ENCODE results near the gene MAP1LC3B2. TPM values are rescaled to one million over a fixed set of nuclear protein-coding genes. Genes with fewer than 3 reads are reported as not detected.

MAP1LC3B2 gene
- total RNA-seq, 1 donor from 2014 or later, result 0.79 TPM

- TF ChIP-seq CTCF (IDR thresholded peaks at IDR 0.05; ENCODE audit: insufficient read depth, low read length, severe bottlenecking), result no peak
- FAIRE-seq (no peak), DNase-seq (ENCODE audit: low read depth) (peak; percentile 66)
- no peaks in the 10 kb centered on the region for H3K27me3 ChIP-seq (ENCODE audit: control insufficient read depth, insufficient read depth, low read length)
- H3K36me3 ChIP-seq (ENCODE audit: control insufficient read depth, insufficient read depth, low read length), result no peaks in the 10 kb centered on the region
- H3K4me3 ChIP-seq (ENCODE audit: low read depth, low read length), result no peak overlapping the region
These were observed 42.1 kb downstream of the MAP1LC3B2 start for GRCh38 chr12:116600959-116601918.

GRCh38 chr12:116601933-116602810 lies 43.0 kb downstream of the MAP1LC3B2 start:
- TF ChIP-seq CTCF (IDR thresholded peaks at IDR 0.05; ENCODE audit: insufficient read depth, low read length, severe bottlenecking), result no peak
- DNase-seq (ENCODE audit: low read depth) (no peak), FAIRE-seq (no peak)
- Histone ChIP-seq H3K27me3 (ENCODE audit: control insufficient read depth, insufficient read depth, low read length) (no peaks in the 10 kb centered on the region), H3K4me3 (ENCODE audit: low read depth, low read length) (no peak overlapping the region), H3K36me3 (ENCODE audit: control insufficient read depth, insufficient read depth, low read length) (no peaks in the 10 kb centered on the region)

- Histone ChIP-seq H3K27me3 (ENCODE audit: control insufficient read depth, insufficient read depth, low read length) (no peaks in the 10 kb centered on the region), H3K4me3 (ENCODE audit: low read depth, low read length) (no peak overlapping the region), H3K36me3 (ENCODE audit: control insufficient read depth, insufficient read depth, low read length) (no peaks in the 10 kb centered on the region)
- FAIRE-seq, result no peak
- no peak for TF ChIP-seq CTCF (IDR thresholded peaks at IDR 0.05; ENCODE audit: insufficient read depth, low read length, severe bottlenecking)
- no peak for DNase-seq (ENCODE audit: low read depth)
These were observed 44.5 kb downstream of the MAP1LC3B2 start for GRCh38 chr12:116603546-116604177.

GRCh38 chr12:116604178-116604895 lies 45.2 kb downstream of the MAP1LC3B2 start:
- DNase-seq (ENCODE audit: low read depth) (no peak), FAIRE-seq (no peak)
- H3K27me3 ChIP-seq (ENCODE audit: control insufficient read depth, insufficient read depth, low read length), result no peaks in the 10 kb centered on the region
- H3K36me3 ChIP-seq (ENCODE audit: control insufficient read depth, insufficient read depth, low read length), result no peaks in the 10 kb centered on the region
- H3K4me3 ChIP-seq (ENCODE audit: low read depth, low read length), result no peak overlapping the region
- no peak for TF ChIP-seq CTCF (IDR thresholded peaks at IDR 0.05; ENCODE audit: insufficient read depth, low read length, severe bottlenecking)

GRCh38 chr12:116604951-116605641 lies 45.9 kb downstream of the MAP1LC3B2 start:
- FAIRE-seq (no peak), DNase-seq (ENCODE audit: low read depth) (no peak)
- Histone ChIP-seq H3K27me3 (ENCODE audit: control insufficient read depth, insufficient read depth, low read length) (no peaks in the 10 kb centered on the region), H3K4me3 (ENCODE audit: low read depth, low read length) (no peak overlapping the region), H3K36me3 (ENCODE audit: control insufficient read depth, insufficient read depth, low read length) (no peaks in the 10 kb centered on the region)
- TF ChIP-seq CTCF (IDR thresholded peaks at IDR 0.05; ENCODE audit: insufficient read depth, low read length, severe bottlenecking), result no peak

Measured in bronchial epithelial cell (primary cell).